ENCODE data around the gene GRN.
A peak's percentile ranks its signal among the peaks of the same experiment; 100 is the strongest.

- TF ChIP-seq EP300 (IDR thresholded peaks at IDR 0.05; ENCODE audit: borderline replicate concordance) = no peak
- no peak for TF ChIP-seq YY1 (IDR thresholded peaks at IDR 0.05; ENCODE audit: low read depth)
- TF ChIP-seq FOXM1 (IDR thresholded peaks at IDR 0.05; ENCODE audit: borderline replicate concordance, low read depth) = no peak
- TF ChIP-seq RAD21 (IDR thresholded peaks at IDR 0.05; ENCODE audit: low read depth) = peak; percentile 18; the same call in 1 of the 2 replicates
- TF ChIP-seq MAX (IDR thresholded peaks at IDR 0.05) = peak; percentile 60; the same call in 1 of the 2 replicates
- TF ChIP-seq TAF1 (IDR thresholded peaks at IDR 0.05; ENCODE audit: low read depth) = no peak
- no peak for TF ChIP-seq REST (IDR thresholded peaks at IDR 0.05; ENCODE audit: low read depth)
- TF ChIP-seq CREB1 (IDR thresholded peaks at IDR 0.05; ENCODE audit: low read depth) = no peak
These were observed 18.6 kb downstream of the GRN start, which contains the start of gene FAM171A2 for GRCh38 chr17:44363613-44364159.
